GM19099 (cell line): ENCODE measurements around the gene TRAF3IP1.

Source experiments
- POLR2A ChIP-seq: IDR thresholded peaks from 3 replicates; pipeline ENCODE4 v1.6.1; 2011; ENCODE audit warnings: low read depth; ENCODE audit not compliant: insufficient read length; ENCODE audit errors: extremely low read depth

Gene TRAF3IP1

GRCh38 chr2:238326801-238327365 is 6.6 kb downstream of the TRAF3IP1 start:
- no peak for TF ChIP-seq POLR2A

DNA sequence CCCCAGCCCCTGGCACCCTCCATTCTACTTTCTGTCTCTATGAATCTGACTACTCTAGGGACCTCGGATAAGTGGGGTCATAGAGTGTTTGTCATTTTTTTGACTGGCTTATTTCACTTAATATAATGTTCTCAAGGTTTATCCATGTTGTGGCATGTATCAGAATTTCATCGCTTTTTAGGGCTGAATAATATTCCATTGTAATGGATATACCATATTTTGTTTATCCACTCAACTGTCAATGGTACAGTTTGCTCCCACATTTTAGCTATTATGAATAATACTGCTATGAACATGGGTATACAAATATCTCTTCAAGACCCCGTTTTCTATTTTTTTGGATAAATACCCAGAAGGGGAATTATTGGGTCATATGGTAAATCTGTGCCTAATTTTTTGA is 7.4 kb downstream of the TRAF3IP1 start:
- no peak for TF ChIP-seq POLR2A

- no peak for TF ChIP-seq POLR2A
Observed at GRCh38 chr2:238330391-238330790, 10.1 kb downstream of the TRAF3IP1 start.

GRCh38 chr2:238331916-238332315 is 11.6 kb downstream of the TRAF3IP1 start:
- no peak for TF ChIP-seq POLR2A

DNA sequence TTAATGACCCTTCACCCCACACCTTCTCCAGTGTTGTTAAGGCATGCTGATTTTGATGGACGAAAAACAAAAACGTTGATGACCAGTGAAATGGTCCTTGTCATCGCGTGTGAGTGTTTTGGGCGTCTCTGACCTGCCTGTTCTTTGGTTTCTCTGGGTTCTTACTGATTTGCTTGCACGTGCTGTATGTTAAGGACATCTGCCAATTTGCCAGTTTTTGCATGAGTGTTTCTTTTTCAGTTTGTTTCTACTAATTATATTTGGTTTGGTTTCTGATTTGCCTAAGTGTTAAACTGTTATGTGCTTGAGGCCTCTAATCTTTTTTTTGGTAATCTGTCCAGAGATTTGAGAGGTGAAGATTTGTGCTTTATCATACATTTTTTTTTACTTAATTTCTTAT is 14.6 kb downstream of the TRAF3IP1 start:
- TF ChIP-seq POLR2A, result no peak

GRCh38 chr2:238336151-238336550 is 15.8 kb downstream of the TRAF3IP1 start:
- TF ChIP-seq POLR2A, result no peak

DNA sequence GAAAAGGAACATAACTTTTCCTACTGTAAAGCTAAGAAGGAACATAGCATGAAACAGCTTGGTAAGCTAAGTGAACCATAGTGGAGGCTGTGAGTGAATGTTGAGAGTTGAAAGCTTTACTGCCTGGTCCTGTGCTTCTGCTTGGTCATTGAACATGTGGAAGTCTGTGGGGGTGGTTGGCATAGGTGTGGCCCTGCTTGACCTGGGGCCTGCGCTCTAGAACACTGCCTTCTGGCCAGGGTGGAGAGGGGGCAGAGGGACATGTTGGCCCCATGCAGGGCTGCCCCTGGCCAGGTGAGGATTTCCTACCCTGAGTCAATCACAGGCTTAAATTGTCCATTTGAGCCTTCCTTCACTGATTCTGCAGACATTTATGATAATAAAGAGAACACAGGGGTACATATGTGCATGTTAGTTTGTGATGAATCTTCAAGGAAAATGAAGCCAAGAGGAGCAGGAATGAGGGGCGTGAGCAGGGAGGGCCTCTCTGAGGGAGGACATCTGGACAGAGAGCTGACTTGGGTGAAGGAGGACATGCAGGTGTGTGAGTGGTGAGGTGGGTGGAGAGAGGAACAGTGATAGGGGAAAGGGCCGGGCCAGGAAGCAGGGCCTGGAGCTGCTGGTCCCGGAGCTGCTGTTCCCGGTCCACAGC is 16.6 kb downstream of the TRAF3IP1 start:
- no peak for TF ChIP-seq POLR2A

- no peak for TF ChIP-seq POLR2A
Observed at GRCh38 chr2:238337846-238338245, 17.5 kb downstream of the TRAF3IP1 start.

DNA sequence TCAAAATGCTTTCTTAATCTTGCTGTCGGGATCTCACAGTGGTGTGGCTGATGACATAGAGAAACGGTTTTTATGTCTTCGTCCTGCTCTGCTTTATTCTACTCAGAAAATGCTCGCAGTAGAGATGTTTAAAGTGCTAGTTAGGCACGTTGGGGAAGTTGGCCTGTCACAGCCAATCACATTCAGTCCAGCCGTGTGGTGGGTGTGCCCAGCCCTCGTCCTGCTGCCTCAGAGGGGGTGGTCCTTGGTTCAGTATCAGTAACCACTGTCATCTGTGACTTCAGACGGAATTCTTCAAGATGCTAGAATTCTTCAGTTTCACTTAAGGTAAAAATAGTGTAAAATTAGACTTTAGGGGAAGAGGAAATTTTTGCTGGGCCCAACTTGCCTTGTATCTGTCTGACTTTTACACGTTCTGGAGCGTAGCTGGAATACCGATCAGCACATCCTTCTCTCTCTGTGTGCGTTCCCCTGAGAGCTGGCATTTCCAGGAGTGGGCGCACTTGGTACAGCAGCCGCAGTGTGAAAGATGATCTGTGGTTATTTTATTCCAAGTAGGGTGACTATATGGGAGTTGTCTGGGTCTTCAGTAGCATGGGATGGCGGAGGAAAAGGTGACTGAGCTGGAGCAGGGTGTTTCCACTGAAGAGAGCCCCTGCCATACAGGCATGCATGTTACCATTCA is 18.5 kb downstream of the TRAF3IP1 start:
- no peak for TF ChIP-seq POLR2A

- TF ChIP-seq POLR2A, result no peak
Observed at GRCh38 chr2:238339395-238339780, 19.1 kb downstream of the TRAF3IP1 start.

DNA sequence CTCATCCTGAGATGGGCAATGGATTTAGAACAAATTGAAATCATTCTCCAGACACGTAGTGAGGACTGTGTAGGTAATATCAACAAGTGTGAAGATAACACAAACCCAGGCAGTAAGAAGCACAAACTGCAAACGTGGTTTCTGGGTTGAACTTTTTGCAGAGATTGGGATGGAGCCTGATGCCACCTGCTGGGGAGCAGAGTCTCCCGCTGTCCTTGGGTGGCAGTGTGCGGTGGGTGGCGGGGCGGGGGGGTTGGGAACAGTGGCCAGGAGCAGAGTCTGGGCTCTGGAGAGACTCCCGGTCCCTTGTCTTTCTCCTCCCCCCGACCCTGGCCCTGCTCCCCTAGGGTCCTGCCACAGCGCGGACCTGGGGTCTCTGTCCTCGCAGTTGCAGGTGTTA is 19.5 kb downstream of the TRAF3IP1 start:
- TF ChIP-seq POLR2A, result no peak

DNA sequence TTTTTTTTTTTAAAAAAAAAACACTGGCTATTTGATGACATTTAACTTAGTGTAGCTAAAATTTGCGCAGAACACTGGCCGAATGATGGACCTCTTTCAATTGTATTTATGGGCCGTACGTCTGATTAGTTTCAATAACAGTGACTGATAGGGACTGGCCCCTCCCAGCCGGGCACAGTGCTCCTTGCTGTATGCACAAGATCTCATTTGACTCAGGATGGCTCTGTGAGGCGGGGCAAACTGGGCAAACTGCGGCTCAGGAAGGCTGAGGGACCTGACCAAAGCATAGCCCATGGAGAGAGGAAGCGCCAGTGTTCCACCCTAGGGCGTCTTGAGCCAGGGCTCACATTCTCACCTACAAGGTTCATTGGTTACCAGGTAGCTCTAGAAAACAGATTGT is 21.2 kb downstream of the TRAF3IP1 start:
- TF ChIP-seq POLR2A, result no peak

DNA sequence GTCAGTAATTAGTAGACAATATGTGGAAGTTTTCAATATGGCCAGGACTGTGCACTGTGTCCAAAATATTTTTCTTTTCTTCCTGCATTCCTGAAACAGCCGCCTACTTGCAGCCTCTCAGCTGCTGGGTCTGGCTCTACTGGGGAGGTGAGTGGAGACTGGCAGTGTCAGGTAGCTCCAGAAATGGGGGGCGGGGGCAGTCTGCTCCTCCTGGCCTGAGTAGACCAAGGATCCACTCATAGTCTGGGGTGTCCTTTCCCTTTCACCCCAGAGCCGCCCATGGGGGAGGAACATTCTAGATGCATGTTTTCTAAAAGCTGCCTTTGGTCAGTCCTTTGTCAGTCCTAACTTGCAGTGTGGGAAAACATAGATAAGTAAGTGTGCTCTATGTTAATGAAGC is 23.7 kb downstream of the TRAF3IP1 start:
- TF ChIP-seq POLR2A, result no peak

- no peak for TF ChIP-seq POLR2A
Observed at GRCh38 chr2:238344517-238344916, 24.2 kb downstream of the TRAF3IP1 start.

DNA sequence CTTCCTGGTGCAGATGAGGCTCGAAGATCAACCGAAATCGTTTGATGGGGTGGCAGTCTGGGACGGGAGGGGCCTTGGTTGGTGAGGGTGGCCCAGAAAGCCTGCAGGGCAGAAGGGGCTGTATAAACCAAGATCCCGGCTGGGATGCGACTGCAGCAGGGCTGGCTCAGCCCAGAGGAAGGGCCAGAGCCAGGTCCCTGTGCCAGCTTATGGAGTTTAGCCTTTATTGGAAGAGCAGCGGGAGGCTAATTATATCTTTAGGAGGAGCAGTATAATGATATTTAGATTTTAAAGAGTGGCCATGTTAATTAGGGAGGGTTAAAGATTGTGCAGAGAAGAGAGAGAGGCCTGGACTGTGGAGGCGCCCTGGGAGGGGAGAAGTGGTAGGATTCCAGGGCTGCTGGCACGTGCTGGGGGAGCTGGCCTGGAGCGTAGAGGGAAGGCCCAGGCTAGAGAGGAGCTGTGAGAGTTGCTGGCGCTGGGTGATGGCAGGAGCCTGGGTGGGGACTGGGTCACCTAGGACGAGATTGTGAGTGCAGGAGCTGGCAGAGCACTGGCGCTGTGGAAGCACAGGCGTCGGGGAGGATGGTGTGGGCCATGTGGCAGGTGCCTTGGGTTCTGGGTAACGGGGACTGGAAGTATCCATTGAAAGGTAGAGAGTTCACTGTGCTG is 25.1 kb downstream of the TRAF3IP1 start:
- no peak for TF ChIP-seq POLR2A

GRCh38 chr2:238346544-238346943 is 26.2 kb downstream of the TRAF3IP1 start:
- TF ChIP-seq POLR2A, result no peak
